Daoy (cell line): ENCODE results near the gene REPS2. TPM values are rescaled to one million over a fixed set of nuclear protein-coding genes. Genes with fewer than 3 reads are reported as not detected.
A peak's percentile ranks its signal among the peaks of the same experiment; 100 is the strongest.

Experiments used
- DNase-seq: peaks from one replicate; pipeline ENCODE4 v3.0.0-alpha.2; 2015; ENCODE audit warnings: low read depth
- total RNA-seq: library from RNA; depleted of rRNA; stranded (reverse); fragments of >200 nt; shearing (Covaris generic); gene quantifications from 2 replicates; pipeline ENCODE4 v1.2.3, GENCODE V29; 2014

The REPS2 gene
- total RNA-seq, 1 experiment from 2014 or later: 0.97 TPM

DNA sequence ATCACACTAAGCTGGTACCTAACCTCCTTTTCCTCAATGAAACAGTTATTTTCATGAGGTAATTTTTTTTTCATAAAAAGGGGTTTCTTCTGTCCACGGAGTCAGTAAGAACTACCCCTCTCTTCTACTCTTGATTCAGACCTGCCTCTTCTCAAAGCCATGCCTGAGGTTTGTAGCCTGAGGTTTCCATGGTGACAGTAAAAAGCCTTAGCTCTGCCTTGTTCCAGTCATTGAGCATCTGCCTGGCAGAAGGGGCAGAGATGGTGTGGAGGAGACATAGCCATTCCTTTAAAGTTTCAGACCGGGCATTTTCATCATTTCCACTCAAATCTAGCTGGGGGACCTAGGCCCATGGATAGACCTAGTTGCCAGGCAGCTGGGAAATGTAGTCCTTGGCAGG is 135.5 kb downstream of the REPS2 start:
- no peak for DNase-seq

DNA sequence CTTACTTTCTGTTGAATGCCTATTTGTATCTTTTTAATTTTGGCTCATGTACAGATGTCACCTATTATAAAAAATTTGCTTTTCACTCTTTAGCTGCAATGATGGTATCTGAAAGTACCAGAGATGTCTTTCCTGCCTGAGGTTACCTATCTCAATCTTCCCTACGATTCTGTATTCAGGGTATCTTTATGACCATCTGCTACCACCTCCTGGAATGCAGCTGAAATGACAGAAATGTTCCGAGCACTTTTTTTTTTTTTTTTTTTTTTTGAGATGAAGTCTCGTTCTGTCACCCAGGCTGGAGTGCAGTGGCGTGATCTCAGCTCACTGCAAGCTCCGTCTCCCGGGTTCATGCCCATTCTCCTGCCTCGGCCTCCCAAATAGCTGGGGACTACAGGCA is 136.4 kb downstream of the REPS2 start:
- peak; percentile 19 for DNase-seq

DNA sequence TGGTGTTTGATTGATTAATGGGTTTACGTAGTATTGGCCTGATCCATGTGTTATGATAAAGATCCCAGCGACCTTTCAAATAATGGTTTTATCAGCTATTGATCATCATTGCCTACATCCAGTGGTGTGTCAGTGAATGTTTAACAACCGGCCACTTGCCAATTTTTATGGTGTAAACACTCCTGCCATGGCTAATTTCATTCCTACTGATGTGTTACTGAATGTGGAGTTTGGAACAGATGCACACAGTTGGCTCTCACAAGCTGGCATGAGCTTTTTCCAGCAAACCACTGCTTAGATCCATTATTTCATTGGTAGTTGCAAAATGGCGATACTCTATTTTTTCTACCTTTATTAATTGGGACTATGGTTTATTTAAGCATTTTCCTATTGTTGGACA is 139.9 kb downstream of the REPS2 start:
- DNase-seq: no peak

DNA sequence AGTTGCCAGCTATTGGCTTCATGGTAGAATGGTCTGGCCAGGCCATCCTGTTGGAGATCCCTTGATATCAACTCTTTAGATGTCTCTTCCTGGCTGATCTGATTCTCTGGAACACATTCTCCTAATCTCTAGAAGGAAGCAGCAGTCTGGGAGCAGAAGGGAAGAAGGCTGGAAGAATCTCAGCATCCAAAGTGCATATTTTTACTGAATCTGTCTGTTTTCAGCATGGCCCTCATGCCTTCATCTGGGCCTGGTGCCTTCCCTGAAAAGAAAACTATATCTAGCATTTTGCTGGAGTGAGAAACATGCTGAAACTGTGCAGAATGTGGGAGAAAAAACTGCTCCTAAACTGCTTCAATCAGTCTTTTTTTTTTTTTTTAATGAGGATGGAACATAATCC is 148.7 kb downstream of the REPS2 start:
- no peak for DNase-seq

DNA sequence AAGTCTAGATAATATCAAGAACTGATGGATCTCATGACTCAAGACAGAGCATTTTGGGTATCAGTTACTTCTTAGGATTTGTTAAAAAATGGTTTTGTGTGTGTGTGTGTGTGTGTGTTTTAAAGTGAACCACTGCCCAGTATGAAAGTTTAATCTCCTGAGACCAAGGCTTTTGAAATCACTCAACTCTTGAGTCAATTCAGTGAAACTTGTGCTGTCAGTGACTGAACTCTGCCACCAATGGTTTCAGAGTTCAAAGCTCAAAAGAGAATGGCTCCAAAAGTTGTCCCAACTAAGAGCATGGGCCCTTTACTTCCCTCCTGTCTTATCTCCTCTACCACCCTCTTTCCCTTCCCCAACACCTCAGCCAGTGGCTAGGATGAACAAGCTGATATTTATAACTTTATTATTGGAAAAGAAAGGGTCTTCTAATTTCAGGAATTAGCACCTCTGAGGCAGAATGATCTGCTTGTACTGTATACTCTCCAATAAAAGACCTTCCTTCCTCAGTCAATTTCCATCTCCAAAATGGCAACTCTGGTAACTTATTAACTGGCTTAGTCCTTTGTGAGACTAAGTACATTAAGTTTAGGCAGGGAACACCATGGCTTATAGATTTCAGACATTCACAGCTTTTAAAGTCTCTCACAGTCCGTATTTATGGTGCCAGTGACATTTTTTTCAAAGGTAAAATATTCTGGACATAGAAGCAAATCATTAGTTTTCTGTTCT is 152.2 kb downstream of the REPS2 start:
- no peak for DNase-seq

DNA sequence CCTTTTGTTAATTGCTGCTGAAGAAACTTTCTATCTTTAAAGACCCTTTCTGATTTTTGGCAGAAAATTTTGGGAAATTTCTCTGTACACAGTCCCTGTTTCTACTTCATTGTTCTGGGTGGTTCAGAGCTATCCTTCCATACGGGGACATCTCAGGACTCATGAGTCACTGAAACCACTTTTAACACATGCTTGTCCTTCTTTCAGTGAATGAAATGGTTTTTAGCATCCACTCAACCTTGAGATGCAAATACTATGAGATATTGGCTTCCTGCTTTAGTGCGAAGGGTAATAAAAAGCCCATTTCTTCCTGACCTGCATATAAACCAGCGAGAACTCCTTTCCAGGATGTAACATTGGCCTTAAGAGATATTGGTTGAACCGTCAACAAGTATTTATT is 158.0 kb downstream of the REPS2 start:
- no peak for DNase-seq

DNA sequence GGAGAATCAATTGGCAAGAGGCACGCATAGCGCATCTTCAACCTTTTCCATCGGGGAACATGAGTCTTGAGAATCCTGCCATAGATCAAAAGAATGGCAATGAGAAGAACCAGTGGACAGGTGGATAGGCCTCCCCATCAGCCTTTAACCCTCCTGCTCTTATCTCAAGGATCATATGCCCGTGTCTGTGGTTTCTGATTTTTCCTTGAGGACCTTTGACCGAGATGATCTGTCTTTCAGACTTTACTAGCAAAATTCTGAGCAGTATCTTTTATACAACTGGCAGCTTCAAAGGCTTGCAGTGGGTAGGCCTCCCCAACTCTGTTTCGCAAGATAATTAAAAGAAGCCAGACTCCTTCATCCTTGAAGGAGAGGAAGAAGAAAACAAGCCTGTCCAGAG is 174.4 kb downstream of the REPS2 start:
- DNase-seq: no peak

DNA sequence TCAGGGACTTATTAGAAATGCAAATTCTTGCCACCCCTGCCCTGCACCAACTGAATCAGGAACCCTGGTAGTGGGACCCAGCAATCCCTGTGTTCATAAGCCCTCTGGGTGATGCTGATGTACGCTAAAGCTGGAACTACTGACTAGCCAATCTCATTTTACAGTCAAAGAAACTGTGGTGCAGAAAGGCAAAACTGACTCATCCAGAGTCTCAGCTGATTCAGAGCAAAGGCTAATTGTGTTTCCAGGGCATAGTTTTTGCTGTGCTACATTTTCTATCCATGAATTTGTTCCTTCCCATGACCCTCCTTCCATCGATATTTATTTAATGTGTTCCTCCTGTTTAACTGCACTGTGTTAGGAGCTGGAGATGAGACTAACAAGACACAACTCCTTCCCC is 207.5 kb downstream of the REPS2 start:
- no peak for DNase-seq

DNA sequence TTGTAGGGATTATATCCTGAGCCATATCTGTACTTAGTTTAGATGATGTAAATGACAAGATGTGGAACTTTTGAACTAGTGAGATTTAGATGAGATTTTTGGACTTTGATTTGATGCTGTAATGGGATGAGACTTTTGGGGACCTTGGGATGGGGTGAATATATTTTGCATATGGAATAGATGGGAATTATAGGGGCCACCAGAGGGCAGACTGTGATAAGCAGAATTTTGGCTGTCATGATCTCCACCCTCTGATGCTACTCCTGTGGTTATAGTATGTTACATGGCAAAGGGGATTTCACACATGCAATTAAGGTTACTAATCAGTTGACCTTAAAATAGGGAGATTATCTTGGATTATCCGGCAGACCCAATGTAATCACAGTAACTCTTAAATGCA is 214.5 kb downstream of the REPS2 start:
- DNase-seq: no peak

DNA sequence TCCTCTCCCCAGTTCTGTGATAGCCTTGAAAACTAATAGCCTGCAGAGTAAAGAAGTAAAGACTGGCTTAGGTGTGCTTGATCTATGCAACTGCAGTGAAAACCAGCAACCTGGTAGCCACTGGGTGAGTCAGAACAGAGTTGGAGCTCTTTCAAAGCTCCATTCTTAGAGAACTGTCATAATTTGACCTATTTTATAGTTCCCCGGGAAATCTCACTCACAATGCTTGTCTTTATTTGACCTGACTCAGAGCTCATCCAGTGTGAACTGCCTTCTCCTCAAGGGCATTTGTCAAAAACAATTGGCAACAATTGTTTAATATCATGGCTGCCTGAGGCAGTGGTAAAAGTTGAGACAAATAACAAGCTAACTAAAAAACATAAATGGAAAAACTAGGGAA is 215.5 kb downstream of the REPS2 start:
- no peak for DNase-seq

DNA sequence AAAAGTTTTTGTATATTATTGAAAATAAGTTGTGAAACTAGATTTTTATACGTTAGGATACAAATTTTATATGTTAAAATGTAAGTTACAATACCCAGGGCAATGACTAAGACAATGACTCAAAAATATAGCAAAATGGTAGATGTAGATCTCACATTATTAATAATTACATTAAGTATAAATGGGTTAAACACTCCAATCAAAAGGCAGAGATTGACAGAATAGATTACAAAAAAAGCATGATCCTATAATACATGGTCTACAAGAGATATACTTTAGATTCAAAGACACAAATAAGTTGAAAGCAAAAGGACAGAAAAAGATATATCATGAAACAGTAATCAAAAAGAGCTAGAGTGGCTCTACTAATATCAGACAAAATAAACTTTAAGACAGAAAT is 217.6 kb downstream of the REPS2 start:
- DNase-seq: no peak

DNA sequence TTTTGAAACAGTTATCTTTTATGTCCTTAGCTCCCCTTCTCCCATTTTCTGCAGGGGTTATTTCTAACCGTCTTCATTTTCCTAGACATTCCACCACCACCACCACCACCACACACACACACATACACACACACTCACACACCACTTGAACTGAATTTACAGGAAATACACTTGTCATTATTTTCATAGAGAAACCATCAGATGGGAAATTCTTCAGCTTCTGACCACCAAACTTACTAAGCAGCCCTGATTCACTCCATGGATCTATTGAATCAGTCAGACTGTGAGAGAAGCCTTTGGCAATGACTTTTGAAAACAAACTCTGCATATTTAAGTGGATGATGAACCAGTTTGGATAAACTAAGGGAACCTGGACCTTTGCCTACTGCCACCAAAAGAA is 218.5 kb downstream of the REPS2 start:
- no peak for DNase-seq

DNA sequence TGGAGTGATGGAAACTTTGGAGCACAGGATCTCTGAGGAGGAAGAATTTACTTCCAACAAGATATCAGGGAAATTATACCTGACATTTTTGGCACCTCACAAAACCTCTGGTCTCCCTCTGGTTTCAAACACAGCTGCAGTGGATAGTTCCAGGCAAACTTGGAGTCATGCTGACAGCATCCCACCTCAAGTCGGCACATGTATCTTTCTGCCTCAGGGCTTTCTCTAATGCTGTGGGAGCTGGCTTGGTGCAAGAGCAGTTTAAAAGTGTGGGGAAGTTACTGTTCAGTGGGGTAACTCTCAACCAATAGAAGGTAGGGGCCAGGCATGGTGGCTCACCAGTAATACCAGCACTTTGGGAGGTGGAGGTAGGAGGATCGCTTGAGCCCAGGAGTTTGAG is 221.5 kb downstream of the REPS2 start:
- no peak for DNase-seq

DNA sequence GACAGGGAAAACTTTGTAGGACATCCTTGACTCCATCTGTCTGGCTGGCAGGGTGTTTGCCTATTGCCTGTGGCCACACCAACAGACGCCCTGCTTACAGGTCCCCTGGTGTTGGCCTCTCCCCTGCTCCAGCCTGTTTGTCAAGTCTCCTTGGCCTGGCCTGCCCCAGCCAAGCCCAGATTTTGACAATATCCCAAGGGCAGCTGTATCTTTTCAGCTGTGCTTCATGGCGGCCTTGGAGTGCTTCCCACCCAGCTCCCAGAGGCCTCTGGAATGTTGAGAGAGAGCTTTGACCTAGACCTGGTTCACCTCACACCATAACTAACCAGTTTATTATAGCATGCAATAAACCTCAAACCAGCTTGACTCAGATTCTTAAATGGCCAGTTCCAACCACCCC is 224.5 kb downstream of the REPS2 start:
- DNase-seq: no peak

DNA sequence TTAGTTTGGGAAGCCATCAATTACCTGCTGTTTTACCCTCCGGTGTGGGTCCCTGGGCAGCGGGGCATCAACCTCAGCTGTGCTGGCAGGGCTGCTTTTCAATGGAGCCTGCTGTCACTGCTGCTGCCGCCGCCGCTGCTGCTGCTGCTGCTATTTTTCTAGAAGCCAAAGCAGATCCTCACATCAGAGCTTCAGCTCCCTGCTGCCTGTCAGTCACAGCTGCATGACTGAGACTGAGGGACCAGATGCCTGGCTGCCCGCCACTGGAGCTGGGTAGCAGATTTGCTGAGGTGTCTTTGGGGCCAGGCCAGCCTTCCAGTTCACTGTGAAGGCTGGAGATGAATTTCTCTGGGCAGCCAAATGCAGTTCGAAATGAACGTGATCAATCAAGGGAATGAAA is 228.2 kb downstream of the REPS2 start:
- no peak for DNase-seq

DNA sequence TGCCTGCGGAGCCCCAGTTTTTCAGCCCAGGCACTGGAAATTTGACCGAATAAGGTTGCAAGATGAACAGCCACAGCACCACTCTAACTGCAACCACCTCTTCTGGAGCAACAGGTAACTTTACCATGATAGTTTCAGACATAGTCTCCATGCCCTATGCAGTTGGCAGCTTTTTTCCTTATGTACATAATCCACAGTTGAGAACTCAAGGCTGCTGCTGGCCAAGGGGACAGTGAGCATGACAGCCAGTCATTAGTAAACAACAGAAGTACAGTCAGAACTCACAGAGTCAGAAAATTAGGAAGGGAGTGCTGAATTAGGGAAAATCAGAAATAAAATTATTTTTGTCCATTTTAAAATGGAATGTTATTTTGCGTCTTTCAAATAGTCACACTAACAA is 235.9 kb downstream of the REPS2 start:
- DNase-seq: no peak

DNA sequence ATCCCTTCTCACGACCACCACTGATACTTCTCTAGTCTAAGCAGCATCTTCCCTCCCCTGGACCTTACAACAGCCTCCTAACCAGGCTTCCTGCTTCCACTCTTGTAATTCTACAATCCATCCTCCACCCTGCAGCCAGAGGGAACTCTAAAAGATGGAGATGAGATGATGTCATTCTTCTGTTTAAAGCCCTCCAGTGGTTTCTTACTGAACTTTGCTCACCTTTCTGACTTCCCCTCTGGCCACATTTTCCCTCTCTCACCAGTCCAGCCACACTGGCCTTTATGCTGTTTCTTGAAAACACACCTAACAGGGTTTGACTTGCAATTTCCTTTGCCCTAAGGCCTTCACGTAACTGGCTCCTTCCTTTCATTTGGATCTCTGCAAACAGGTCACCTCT is 237.1 kb downstream of the REPS2 start:
- DNase-seq: no peak

DNA sequence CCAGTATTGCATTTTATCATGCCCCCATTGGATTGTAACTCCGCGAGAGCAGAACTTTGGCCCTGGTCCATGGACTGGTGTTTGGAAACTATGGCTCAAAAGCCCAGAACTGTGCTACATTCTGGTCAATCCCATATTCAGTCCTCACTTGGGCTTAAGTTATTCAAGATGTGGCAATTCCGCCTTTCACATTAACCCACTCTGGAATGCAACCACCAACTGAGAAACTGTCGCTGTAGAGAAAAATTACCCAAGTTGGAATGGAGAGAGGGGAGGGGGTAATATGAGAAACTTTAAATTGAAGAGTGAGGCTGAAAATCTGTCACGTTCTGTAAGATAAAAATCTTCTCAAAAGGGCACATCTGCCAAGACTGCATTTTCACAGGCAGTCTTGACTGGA is 239.0 kb downstream of the REPS2 start:
- no peak for DNase-seq

DNA sequence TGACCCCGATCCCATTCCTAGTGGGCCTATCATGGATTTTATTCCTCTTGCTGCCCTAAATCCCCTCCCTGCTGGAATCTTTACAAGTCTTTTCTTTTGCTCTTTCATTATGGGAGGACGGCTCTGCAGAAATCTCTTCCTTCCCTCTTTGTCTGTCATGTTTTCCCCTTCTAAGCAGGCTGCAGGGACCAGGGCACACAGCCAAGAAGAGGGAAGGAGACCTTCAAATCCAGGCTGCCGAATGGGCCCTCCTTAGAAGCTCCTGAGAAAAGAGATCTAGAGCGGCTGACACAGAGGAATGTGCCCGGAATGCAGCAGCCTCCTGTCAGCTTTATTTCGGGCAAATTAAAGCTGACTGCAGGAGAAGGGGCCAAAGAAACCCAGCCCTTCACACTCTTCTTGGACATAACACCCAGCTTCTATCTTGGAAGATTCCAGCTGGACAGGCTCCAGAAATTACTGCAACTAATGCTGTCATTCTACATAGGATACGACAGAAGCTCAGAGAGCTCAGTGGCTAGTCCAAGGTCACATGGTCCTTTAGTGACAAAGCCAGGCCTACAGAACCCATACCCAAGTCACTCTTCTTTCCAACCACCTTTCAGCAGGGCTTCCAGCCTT is 240.8 kb downstream of the REPS2 start:
- DNase-seq: no peak

DNA sequence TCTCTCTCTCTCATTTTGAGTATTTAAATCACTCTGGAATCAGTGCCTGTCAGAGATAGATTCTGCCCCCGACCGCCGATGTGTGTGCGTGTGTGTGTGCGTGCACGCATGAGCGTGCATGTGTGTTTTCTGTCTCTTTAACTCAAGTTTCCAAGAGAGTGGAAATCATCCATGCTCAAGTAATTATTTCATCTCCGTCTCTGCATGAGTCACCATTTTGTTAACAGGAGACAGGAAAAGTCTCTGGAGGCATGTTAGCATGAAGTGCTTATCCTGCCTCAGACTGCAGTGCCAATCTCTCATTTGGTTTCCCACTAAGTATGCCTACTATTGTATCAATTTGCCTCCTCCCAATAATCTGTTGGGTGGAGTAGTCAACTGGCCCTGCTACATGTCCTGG is 245.6 kb downstream of the REPS2 start:
- peak; percentile 4 for DNase-seq
